ENCODE results near the gene TBC1D16.

The TBC1D16 gene

DNA sequence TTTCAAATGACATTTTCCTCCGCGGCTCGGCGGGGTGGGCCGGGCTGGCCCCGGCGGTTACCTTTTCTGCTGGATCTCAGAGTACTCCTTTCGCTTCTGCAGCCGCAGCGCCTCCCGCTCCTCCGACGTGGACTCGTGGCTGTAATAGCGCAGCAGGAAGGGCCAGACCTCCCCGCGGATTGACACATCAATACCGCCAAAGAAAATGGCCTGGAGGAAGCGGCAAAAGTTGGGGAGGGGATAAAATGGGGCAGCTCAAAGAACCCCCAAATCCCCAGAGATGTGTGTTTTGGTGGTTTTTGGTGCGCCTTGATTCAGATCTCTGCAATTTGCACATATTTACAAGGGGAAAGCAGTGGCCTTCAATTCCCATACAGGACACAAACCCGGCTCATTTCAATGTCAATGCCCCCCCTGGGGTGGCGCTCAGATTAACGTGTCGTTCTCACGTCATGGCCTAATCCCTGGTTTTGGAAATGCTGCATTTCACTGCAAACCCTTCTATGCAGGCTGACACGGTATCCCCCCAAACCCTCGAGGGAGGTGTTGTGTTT is 85.9 kb downstream of the TBC1D16 start:
- no peak for DNase-seq (ENCODE audit: low read depth)

DNA sequence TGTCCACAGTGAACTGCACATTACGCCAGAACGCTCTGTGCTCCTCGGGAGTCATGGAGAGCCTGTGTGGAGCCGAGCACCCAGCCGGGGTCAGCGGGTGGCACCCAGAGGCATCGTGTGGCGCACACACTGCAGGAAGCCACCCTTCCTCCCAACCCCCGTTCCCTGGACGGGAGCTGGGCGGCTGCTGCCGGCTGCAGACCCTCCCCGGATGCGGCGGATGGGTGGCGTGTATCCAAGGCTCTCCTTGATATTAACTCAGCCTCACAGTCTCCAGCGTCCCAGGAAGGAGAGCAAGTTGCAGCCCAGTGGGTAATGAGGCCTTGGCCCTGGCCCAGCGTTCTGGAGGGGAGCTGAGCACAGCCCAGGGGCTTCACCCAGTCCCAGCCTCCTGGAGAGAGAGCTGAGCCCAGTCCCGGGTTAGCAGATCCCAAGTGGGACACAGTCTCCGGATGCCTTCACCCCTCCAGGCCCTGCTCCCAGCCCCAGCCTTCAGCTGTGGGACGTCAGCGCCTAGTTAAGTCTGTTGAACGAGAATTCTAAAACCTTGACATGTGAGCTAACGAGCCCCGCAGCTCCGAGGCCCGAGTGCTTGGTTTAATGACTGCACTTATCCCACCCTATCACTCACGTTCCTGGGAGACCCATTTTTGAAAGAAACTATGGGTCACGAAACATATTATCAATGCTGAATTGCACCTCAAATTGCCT is 86.6 kb downstream of the TBC1D16 start:
- DNase-seq (ENCODE audit: low read depth), result no peak

- no peak for DNase-seq (ENCODE audit: low read depth)
Observed at GRCh38 chr17:79948406-79948944, 87.2 kb downstream of the TBC1D16 start.

GRCh38 chr17:79947351-79948031 is 88.2 kb downstream of the TBC1D16 start:
- DNase-seq (ENCODE audit: low read depth), result no peak

- DNase-seq (ENCODE audit: low read depth), result no peak
Observed at GRCh38 chr17:79946352-79947231, 89.1 kb downstream of the TBC1D16 start.

DNA sequence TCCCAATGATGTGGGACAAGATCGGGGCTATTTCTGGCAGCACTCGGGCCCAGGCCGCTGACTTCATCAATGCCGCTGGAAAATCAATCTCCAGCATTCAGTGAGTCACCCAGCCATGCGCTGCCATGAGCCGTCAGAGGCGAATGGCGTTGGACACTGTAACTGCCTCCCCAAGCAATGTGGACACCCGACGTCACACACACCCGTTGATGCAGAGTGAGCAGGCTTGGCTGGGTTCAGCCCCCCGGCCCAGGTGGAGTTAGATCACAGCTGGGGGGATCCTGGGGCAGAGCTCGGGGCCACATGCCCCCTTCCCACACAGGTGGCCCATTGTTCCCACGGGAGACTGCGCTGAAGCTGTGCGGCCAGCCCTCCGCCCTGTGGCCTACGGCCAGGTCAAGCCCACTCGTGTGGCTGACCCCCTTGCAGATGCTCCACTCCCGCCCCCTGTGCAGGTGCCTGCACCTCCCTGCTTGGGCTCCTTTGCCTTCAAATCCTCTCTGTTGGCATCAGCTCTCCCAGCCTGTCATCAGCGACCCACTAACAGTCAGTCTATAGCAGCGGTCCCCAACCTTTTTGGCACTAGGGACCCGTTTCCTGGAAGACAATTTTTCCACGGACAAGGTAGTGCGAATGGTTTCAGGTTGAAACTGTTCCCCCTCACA is 89.9 kb downstream of the TBC1D16 start:
- no peak for DNase-seq (ENCODE audit: low read depth)

DNA sequence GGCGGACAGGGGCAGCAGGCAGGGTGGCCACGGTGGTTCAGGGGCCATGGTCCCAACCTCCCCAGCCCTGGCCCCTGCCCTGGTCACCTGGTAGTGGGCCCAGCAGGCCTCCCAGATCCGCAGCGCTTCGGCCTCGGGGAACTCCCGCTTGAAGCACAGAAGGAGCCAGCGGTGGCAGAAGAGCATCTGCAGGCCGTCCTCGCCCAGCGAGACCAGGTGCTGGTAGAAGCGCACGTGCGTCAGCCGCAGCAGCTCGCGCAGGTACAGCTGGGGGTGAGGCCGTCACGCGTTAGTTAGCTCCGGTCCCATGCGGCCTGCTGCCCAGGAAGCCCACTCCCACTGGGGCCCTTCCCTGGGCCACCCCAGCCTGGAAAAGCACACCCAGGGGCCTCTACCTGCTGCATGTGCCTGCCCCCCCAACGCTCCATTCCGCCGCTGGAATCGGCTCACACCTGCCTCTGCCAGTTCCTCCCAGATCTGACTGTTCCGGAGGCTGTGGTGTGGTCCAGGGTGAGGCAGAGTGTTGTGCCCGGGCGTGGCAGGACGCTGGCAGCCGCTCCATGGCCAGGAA is 90.8 kb downstream of the TBC1D16 start:
- DNase-seq (ENCODE audit: low read depth), result no peak

GRCh38 chr17:79944251-79944812 is 91.3 kb downstream of the TBC1D16 start:
- no peak for DNase-seq (ENCODE audit: low read depth)

DNA sequence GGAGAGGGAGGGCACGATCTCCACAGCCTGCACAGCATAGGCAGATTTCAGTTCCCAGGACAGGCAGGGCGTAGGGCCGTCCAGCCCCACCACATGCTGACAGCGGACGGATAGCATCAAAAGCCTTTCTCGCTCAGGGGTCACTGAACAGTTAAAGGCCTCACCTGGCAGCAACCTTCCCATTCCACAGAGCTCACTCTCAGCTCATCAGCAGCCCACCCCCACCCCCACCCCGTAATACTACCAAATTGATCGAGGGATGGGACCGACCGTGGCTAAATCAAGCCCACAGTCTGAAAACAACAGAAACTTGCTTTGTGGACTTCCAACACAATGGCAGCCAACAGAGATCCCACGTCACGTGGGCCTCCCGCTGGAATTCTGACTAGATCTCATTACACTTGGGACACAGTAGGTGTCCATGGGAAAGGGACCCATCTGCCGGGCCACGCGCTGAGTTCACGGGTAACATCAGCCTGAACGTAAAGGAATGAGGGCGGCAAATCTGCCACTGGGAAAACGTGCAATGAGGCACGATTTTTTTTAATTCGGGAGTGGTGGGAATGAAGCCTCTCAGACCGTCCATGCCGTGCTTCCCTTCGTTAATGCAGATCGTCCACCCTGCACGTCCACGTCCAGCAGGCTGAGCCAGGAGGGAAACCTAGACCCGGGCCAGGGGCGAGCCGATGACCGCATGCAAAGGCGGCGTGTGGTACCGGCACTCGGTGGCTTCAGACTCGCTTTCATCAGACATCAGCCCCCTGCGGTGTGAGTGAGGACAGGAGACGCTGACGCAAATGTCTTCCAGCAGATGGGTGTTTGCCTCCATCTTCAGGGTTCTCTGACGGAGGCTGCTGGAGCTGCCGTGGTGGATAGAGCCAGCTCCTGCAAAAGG is 92.1 kb downstream of the TBC1D16 start:
- DNase-seq (ENCODE audit: low read depth), result no peak

- DNase-seq (ENCODE audit: low read depth), result no peak
Observed at GRCh38 chr17:79942591-79943346, 92.9 kb downstream of the TBC1D16 start.

- DNase-seq (ENCODE audit: low read depth), result no peak
Observed at GRCh38 chr17:79942011-79942405, 93.7 kb downstream of the TBC1D16 start.

- no peak for DNase-seq (ENCODE audit: low read depth)
Observed at GRCh38 chr17:79941088-79942010, 94.3 kb downstream of the TBC1D16 start.

DNA sequence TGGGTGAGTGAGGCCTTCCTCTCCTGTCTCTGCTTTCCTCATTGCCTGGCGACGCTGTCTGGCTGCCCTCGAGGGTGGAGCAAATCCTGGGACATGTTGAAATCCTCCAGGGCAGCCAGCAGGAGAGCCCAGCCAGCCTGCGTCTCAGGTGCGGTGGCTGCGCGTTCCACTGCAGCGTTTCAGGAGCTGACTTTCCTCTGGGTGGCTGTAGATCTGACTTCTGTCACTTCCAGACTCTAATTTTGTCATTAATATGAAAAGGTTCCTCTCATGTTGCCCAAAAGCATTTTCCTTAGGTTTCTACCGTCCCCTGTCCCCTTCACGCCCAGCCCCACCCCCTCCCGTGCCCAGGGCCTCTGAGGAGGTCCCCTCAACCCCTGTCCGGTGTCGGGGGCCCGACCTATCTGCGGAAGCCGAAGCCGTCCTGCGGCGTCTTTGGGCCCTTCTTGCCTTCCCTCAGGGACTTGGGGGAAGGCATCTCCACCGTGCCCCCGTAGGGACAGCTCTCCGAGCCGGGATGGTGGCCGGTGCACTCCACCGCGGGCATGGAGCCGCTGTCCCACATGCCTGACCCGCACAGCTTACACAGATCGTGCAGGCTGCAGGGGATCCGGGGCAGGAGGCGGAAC is 95.1 kb downstream of the TBC1D16 start:
- no peak for DNase-seq (ENCODE audit: low read depth)

DNA sequence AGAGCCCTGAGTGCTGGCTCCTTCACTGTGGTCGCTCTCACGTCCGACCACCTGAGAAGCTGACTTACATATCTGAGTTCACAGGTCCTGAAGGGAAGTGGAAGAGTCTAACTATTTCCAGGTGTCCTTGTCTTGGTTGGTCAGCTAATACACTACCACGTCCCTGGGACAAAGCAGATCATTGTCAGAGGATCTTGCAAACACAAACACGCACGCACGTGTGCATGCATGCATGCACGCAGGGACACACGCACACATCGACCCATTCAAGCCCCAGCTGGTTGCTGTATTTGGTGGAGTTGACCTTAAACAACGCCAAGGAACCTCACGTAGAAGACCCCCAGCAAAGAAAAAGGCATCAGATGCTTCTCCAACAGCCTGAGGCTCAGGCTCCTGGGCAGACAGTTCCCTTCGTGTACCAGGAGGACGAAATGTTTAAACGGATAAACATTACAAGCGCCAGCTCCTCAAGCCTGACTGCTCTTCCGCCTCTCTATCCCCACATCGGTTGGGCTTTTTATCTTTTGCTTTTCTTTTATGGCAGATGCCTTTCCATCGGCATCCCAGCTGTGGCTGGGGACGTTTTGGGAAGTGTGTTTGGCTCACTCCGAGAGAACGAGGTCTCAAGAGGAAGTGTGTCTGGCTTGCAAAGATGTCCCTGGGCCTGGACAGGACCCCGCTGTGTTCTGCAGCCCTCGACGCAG is 95.8 kb downstream of the TBC1D16 start:
- no peak for DNase-seq (ENCODE audit: low read depth)

- DNase-seq (ENCODE audit: low read depth), result no peak
Observed at GRCh38 chr17:79939094-79939435, 96.6 kb downstream of the TBC1D16 start.

DNA sequence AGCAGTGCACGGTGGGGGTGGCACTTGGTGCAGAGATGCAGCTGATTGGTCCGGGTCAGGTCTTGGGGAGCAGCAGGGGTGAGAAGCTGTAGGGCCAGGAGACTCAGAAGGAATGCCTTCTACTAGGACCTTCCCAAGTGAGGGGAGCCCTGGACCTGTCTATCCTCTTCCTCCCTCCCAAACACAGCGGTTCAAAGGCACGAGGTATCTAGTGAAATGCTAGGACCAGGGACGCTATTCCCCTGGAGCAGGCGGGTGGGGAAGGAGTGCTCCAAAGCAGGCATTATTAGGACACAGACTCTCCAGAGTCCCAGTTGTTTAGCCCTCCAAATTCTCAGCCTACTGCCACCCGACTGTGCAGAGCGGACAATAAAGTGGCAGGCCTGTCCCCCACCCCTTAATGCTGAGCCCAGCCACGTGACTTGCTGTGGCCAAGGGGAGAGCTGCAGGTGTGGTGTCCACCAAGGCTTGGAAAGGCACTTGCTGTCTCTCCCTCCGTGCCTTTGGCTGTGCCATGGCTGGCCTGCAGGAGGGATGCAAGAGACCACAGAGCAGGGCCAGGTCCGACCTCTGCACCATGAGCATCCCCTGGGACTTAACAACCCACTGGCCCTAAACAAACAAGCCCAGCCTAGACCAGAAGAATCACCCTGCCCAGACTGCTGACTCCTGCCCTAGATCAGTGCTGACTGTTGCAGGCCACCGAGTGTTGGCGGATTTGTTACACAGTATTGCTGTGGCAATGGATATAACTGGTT is 97.2 kb downstream of the TBC1D16 start:
- no peak for DNase-seq (ENCODE audit: low read depth)
